ENCODE measurements around the gene NUP133. TPM values are rescaled to one million over a fixed set of nuclear protein-coding genes. Genes with fewer than 3 reads are reported as not detected.
"Not testable (repeated sequence)": the region's sequence is repeated elsewhere in the genome, so short reads cannot be mapped to it uniquely, and the experiment has no call there.

Gene NUP133
- total RNA-seq, 2 experiments from 2014 or later: 36.9 to 38.2 TPM

- Mint-ChIP-seq H3K36me3 (ENCODE audit: low read depth) (peaks cover 2% of the 10 kb centered on the region), H3K27ac (no peak overlapping the region), H3K4me3 (no peak overlapping the region), H3K4me1 (peaks cover 2% of the 10 kb centered on the region), H3K9me3 (peaks cover 10% of the 10 kb centered on the region), H3K27me3 (peaks cover 61% of the 10 kb centered on the region)
- POLR2A ChIA-PET: no interaction called here
- no peak for DNase-seq
- CTCF ChIA-PET: no interaction called here
Measured at GRCh38 chr1:229425564-229426159, 82.5 kb downstream of the NUP133 start.

GRCh38 chr1:229420765-229421164 is 87.4 kb downstream of the NUP133 start:
- peaks cover 26% of the 10 kb centered on the region for H3K27me3 Mint-ChIP-seq
- POLR2A ChIA-PET: no interaction called here
- H3K27ac Mint-ChIP-seq: no peak overlapping the region
- DNase-seq: no peak
- H3K36me3 Mint-ChIP-seq (ENCODE audit: low read depth): peaks cover 2% of the 10 kb centered on the region
- CTCF ChIA-PET: interaction anchor here (0.9 to 1.6 kb wide), 4 partner anchors 9 to 162 kb away, joined by 3 to 8 read pairs (median 4); no protein-coding TSS in a partner anchor
- no peak overlapping the region for H3K4me3 Mint-ChIP-seq
- H3K4me1 Mint-ChIP-seq: no peaks in the 10 kb centered on the region
- H3K9me3 Mint-ChIP-seq: peaks cover 10% of the 10 kb centered on the region

- Mint-ChIP-seq H3K36me3 (ENCODE audit: low read depth) (peaks cover 2% of the 10 kb centered on the region), H3K27me3 (peaks cover 22% of the 10 kb centered on the region), H3K27ac (no peak overlapping the region), H3K9me3 (peaks cover 10% of the 10 kb centered on the region), H3K4me1 (no peaks in the 10 kb centered on the region), H3K4me3 (no peak overlapping the region)
- no peak for DNase-seq
- CTCF ChIA-PET: interaction anchor here (0.9 to 1.6 kb wide), 4 partner anchors 10 to 161 kb away, joined by 3 to 8 read pairs (median 4); no protein-coding TSS in a partner anchor
- POLR2A ChIA-PET: no interaction called here
Measured at GRCh38 chr1:229420224-229420623, 87.9 kb downstream of the NUP133 start.

- POLR2A ChIA-PET, H3K4me1 Mint-ChIP-seq: not testable (repeated sequence)
Measured at GRCh38 chr1:229418586-229418985, 89.6 kb downstream of the NUP133 start.

GRCh38 chr1:229412810-229413209 is 95.3 kb downstream of the NUP133 start:
- DNase-seq; CTCF ChIA-PET; POLR2A ChIA-PET; H3K36me3 Mint-ChIP-seq (ENCODE audit: low read depth); H3K27ac Mint-ChIP-seq; H3K4me3 Mint-ChIP-seq; H3K9me3 Mint-ChIP-seq: not testable (repeated sequence)
- Mint-ChIP-seq H3K27me3 (peaks cover 53% of the 10 kb centered on the region), H3K4me1 (peaks cover 15% of the 10 kb centered on the region)

More at GRCh38 chr1:229418586-229418985, 89.6 kb downstream of the NUP133 start:
- H3K9me3 Mint-ChIP-seq; H3K4me3 Mint-ChIP-seq; DNase-seq; H3K27ac Mint-ChIP-seq; H3K36me3 Mint-ChIP-seq (ENCODE audit: low read depth); CTCF ChIA-PET: not testable (repeated sequence)
- peaks cover 18% of the 10 kb centered on the region for H3K27me3 Mint-ChIP-seq

- POLR2A ChIA-PET: no interaction called here
- Mint-ChIP-seq H3K27ac (no peak overlapping the region), H3K27me3 (peaks cover 59% of the 10 kb centered on the region), H3K4me3 (no peak overlapping the region), H3K36me3 (ENCODE audit: low read depth) (no peaks in the 10 kb centered on the region), H3K9me3 (no peaks in the 10 kb centered on the region), H3K4me1 (peaks cover 17% of the 10 kb centered on the region)
- CTCF ChIA-PET: interaction anchor here (2.4 kb wide), 1 partner anchor 70 kb away, joined by 6 read pairs; no protein-coding TSS in a partner anchor
- no peak for DNase-seq
Measured at GRCh38 chr1:229412056-229412455, 96.1 kb downstream of the NUP133 start.

GRCh38 chr1:229411434-229412055 is 96.6 kb downstream of the NUP133 start:
- CTCF ChIA-PET: interaction anchor here (2.4 kb wide), 1 partner anchor 71 kb away, joined by 6 read pairs; no protein-coding TSS in a partner anchor
- no peaks in the 10 kb centered on the region for H3K36me3 Mint-ChIP-seq (ENCODE audit: low read depth)
- no peak overlapping the region for H3K27ac Mint-ChIP-seq
- DNase-seq: no peak
- peaks cover 18% of the 10 kb centered on the region for H3K4me1 Mint-ChIP-seq
- H3K27me3 Mint-ChIP-seq: peaks cover 64% of the 10 kb centered on the region
- H3K4me3 Mint-ChIP-seq: no peak overlapping the region
- POLR2A ChIA-PET: no interaction called here
- H3K9me3 Mint-ChIP-seq: no peaks in the 10 kb centered on the region

- DNase-seq: no peak
- ChIA-PET POLR2A (interaction anchor here (1.1 to 1.7 kb wide), 2 partner anchors 29 to 156 kb away, joined by 3 to 5 read pairs; no protein-coding TSS in a partner anchor), CTCF (interaction anchor here (2.4 kb wide), 1 partner anchor 71 kb away, joined by 6 read pairs; no protein-coding TSS in a partner anchor)
- H3K27me3 Mint-ChIP-seq: peaks cover 67% of the 10 kb centered on the region
- H3K27ac Mint-ChIP-seq: no peak overlapping the region
- H3K36me3 Mint-ChIP-seq (ENCODE audit: low read depth): no peaks in the 10 kb centered on the region
- peaks cover 18% of the 10 kb centered on the region for H3K4me1 Mint-ChIP-seq
- no peaks in the 10 kb centered on the region for H3K9me3 Mint-ChIP-seq
- H3K4me3 Mint-ChIP-seq: no peak overlapping the region
Measured at GRCh38 chr1:229410692-229411433, 97.3 kb downstream of the NUP133 start.

GRCh38 chr1:229410370-229410691 is 97.8 kb downstream of the NUP133 start:
- CTCF ChIA-PET: interaction anchor here (2.4 kb wide), 1 partner anchor 72 kb away, joined by 6 read pairs; no protein-coding TSS in a partner anchor
- POLR2A ChIA-PET: interaction anchor here (1.1 to 1.7 kb wide), 2 partner anchors 30 to 155 kb away, joined by 3 to 5 read pairs; no protein-coding TSS in a partner anchor
- Mint-ChIP-seq H3K4me1 (peaks cover 18% of the 10 kb centered on the region), H3K4me3 (no peak overlapping the region), H3K36me3 (ENCODE audit: low read depth) (no peaks in the 10 kb centered on the region), H3K9me3 (no peaks in the 10 kb centered on the region), H3K27ac (no peak overlapping the region), H3K27me3 (peaks cover 72% of the 10 kb centered on the region)
- no peak for DNase-seq

- Mint-ChIP-seq H3K27me3 (peaks cover 75% of the 10 kb centered on the region), H3K4me1 (peaks cover 18% of the 10 kb centered on the region), H3K4me3 (no peak overlapping the region), H3K36me3 (ENCODE audit: low read depth) (no peaks in the 10 kb centered on the region), H3K27ac (no peak overlapping the region), H3K9me3 (no peaks in the 10 kb centered on the region)
- ChIA-PET CTCF (interaction anchor here (1.5 to 2.4 kb wide), 2 partner anchors 11 to 72 kb away, joined by 4 to 6 read pairs; no protein-coding TSS in a partner anchor), POLR2A (interaction anchor here (1.1 to 1.7 kb wide), 2 partner anchors 30 to 155 kb away, joined by 3 to 5 read pairs; no protein-coding TSS in a partner anchor)
- DNase-seq: no peak
Measured at GRCh38 chr1:229409616-229410369, 98.3 kb downstream of the NUP133 start.

GRCh38 chr1:229408458-229409037 is 99.6 kb downstream of the NUP133 start:
- Mint-ChIP-seq H3K36me3 (ENCODE audit: low read depth) (no peaks in the 10 kb centered on the region), H3K27ac (no peak overlapping the region), H3K9me3 (no peaks in the 10 kb centered on the region), H3K4me3 (no peak overlapping the region), H3K4me1 (peaks cover 18% of the 10 kb centered on the region), H3K27me3 (peaks cover 69% of the 10 kb centered on the region)
- ChIA-PET POLR2A (no interaction called here), CTCF (interaction anchor here (0.5 to 1.5 kb wide), 2 partner anchors 12 to 35 kb away, joined by 3 to 4 read pairs; no protein-coding TSS in a partner anchor)
- no peak for DNase-seq
